HG02938 (cell line): ENCODE results near the gene MED31.
"Not testable (repeated sequence)": the region's sequence is repeated elsewhere in the genome, so short reads cannot be mapped to it uniquely, and the experiment has no call there.

Experiments used
- ATAC-seq: cut with Tn5 transposase; IDR thresholded peaks from one replicate; pipeline ENCODE4 v1.9.1; 2021; ENCODE audit warnings: mild to moderate bottlenecking, moderate library complexity; ENCODE audit not compliant: unreplicated experiment

The MED31 gene

GRCh38 chr17:6632530-6632929 is 18.9 kb downstream of the MED31 start:
- ATAC-seq = no peak

GRCh38 chr17:6630390-6630789 is 21.0 kb downstream of the MED31 start:
- no peak for ATAC-seq

GRCh38 chr17:6627019-6627418 is 24.4 kb downstream of the MED31 start:
- ATAC-seq = no peak

- ATAC-seq = no peak
These were observed 24.8 kb downstream of the MED31 start for GRCh38 chr17:6626616-6627015.

- no peak for ATAC-seq
These were observed 27.5 kb downstream of the MED31 start for GRCh38 chr17:6623941-6624340.

DNA sequence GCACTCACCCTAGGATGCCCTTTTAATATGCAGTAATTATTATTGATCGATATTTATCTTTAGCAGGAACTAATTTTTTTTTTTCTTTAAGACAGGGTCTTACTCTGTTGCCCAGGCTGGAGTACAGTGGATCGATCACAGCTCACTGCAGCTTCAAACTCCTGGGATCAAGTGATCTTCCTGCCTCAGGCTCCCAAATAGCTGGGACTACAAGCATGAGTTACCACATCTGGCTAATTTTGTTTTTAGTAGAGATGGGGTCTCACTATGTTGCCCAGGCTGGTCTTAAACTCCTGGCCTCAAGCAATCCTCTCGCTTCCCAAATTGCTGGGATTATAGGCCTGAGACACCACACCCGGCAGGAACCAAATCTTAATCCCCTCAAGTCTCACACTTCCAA is 40.2 kb downstream of the MED31 start:
- no peak for ATAC-seq

DNA sequence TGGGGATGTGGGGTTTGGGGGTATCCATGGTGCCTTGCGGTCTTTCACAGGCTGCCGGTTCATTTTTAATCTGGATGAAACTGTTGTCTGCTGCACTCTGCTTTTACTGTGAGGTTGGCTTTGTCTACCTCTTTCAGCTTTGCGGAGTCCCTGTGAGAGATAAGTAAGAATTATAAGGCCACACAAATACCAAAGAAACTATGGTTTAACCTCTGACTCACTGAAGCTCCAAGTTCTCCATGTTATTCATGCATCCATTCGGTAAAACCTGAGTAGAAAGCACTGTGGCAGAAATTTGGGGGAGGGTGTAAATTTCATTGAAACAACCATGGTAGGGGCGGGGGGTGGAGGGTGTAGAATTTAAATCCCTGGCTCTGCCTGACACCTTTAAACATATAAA is 41.4 kb downstream of the MED31 start:
- no peak for ATAC-seq

DNA sequence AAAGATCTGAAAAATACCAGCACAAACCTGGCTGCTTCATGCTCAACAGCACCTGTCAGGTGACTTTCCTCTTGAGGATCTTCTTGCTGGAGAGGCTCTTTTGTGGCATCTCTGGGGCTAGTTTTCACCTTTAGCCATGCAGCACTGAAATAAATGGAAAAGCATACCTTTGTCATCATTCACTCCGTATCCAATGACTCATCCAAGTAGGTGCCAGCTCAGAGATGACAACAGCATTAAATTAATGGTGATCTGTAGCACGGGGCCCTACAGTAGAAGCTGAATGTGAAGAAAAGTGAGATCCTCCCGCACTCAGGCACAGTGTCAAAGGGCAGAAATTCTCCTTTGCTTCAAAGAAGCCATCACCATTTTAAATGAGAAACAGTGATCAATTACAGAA is 43.1 kb downstream of the MED31 start:
- ATAC-seq = no peak

GRCh38 chr17:6605142-6605541 is 46.3 kb downstream of the MED31 start:
- ATAC-seq = no peak

GRCh38 chr17:6603744-6604325 is 47.6 kb downstream of the MED31 start:
- no peak for ATAC-seq

DNA sequence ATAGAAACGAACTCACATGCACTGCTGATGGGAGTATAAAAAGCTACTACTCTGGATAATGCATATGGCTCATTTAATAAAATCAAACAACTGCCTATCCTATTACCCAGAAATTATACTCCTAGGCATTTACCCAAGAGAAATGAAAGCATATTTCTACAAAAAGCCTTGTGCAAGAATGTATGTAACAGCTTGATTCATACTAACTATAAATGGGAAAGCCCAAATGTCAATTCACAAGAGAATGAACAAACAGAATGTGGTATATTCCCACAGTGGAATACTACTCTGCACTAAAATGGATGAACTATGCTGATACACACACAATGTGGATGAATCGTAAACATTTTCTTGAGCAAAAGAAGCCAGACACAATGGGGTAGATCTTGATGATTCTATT is 49.3 kb downstream of the MED31 start:
- ATAC-seq = no peak

- ATAC-seq = no peak
These were observed 52.0 kb downstream of the MED31 start for GRCh38 chr17:6599364-6599763.

DNA sequence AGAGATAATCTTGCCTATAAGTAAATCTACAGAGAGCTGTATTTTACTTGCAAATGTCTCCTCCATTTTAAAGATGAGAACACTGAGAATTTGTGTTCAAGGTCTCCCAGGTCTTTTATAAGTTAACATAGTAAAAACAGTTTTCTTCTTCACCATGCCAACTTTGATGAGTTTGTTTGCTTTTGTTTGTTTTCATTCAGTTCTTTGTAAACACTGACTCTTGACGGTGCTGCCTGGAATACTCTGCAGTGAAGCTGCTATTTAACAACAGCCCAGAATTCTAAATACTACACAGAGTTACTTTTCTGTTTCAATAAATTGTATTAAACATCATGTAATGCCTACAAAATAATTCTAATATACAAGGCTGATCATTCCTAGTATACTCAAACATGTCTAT is 53.7 kb downstream of the MED31 start:
- no peak for ATAC-seq

- ATAC-seq = no peak
These were observed 54.5 kb downstream of the MED31 start for GRCh38 chr17:6596941-6597340.

DNA sequence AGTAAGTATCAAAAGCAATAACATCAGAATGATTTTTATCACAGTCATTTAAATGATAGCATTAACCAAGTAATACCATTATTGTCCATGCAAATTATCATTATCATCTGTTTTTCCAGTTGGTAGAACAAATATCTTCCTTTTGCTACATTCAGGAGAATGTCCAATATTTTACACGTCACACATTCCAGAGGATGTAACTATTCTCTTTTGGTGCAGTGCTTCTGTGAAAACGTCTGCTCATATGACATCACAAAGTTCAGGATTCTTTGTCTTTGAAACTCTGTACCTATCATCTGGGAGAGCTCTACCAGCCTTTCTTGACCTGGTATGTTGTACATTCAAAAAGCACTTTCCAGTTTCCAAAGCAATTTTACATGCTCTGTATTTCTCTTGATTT is 54.9 kb downstream of the MED31 start:
- ATAC-seq = no peak

DNA sequence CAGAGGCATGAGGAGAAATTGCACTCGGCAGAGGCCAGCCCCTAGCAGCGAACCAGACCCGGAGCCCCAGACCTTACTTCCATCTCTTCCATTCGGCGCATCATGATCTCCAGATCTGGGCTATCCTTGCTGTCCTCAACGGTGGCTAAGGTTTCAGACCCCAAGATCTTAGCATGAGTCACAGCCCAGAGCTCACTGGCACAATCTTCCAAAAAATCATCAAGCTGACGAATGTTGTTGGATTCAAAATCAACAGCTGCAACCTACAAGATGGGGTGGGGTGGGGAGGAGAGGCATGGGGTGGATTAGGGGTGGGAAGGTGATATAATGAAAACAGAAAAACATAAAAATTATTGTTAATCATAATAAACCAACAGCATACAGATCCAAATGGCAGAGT is 55.3 kb downstream of the MED31 start:
- no peak for ATAC-seq

- ATAC-seq = not testable (repeated sequence)
These were observed 58.0 kb downstream of the MED31 start for GRCh38 chr17:6593371-6593770.
